ENCODE data around the gene VPS16.

GRCh38 chr20:2902291-2902690, 61.7 kb downstream of the VPS16 start:
- no peak for TF ChIP-seq CTCF (conservative IDR thresholded peaks at IDR 0.05; ENCODE audit: low read depth, low read length)
- TF ChIP-seq EZH2 (IDR thresholded peaks at IDR 0.05; ENCODE audit: low read length, unreplicated experiment) = no peak

Measured in PC-3 (cell line).